ENCODE data around the gene SCUBE1. TPM values are rescaled to one million over a fixed set of nuclear protein-coding genes. Genes with fewer than 3 reads are reported as not detected.

Gene SCUBE1
- total RNA-seq, 4 donors from 2014 or later: 33.3 to 109 (median 66.3) TPM

DNA sequence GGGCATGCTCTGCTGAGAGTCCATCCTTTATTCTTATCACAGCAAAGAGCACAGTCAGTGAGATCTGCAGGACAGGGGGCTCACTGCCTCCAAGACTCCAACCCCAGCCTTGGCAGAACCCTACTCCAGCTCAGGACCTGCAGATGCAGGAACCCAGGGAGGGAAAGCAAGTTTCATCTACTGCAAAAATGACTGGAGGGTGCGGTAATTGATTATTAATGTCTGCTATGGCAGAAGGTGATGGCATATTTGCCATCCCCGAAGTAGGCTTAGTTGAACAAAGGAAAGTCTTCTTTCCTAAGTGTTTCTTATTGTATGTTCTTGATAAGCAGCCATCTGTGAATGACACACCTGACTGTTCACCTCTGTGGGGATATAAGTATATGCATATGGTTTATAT lies 9.2 kb downstream of the SCUBE1 start:
- intact Hi-C loops (cut with DNase I): no loop called here
- TF ChIP-seq, protein P1, sequence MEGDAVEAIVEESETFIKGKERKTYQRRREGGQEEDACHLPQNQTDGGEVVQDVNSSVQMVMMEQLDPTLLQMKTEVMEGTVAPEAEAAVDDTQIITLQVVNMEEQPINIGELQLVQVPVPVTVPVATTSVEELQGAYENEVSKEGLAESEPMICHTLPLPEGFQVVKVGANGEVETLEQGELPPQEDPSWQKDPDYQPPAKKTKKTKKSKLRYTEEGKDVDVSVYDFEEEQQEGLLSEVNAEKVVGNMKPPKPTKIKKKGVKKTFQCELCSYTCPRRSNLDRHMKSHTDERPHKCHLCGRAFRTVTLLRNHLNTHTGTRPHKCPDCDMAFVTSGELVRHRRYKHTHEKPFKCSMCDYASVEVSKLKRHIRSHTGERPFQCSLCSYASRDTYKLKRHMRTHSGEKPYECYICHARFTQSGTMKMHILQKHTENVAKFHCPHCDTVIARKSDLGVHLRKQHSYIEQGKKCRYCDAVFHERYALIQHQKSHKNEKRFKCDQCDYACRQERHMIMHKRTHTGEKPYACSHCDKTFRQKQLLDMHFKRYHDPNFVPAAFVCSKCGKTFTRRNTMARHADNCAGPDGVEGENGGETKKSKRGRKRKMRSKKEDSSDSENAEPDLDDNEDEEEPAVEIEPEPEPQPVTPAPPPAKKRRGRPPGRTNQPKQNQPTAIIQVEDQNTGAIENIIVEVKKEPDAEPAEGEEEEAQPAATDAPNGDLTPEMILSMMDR (IDR thresholded peaks at IDR 0.05): no peak
- TF ChIP-seq EP300 (IDR thresholded peaks at IDR 0.05): no peak
- Histone ChIP-seq H3K27ac (replicated peaks in 1 of 4) (no peak overlapping the region), H3K4me3 (no peak overlapping the region), H3K36me3 (peaks cover 0 to 8% (median 0%) of the 10 kb centered on the region in 4 donors), H3K27me3 (no peaks in the 10 kb centered on the region), H3K4me1 (peaks cover 0 to 87% (median 42%) of the 10 kb centered on the region in 4 donors), H3K9me3 (no peaks in the 10 kb centered on the region)
- WGBS: 96% methylated on average over 2 of the region's 2 CpGs
- no peak for DNase-seq (ENCODE audit: extremely low spot score)

DNA sequence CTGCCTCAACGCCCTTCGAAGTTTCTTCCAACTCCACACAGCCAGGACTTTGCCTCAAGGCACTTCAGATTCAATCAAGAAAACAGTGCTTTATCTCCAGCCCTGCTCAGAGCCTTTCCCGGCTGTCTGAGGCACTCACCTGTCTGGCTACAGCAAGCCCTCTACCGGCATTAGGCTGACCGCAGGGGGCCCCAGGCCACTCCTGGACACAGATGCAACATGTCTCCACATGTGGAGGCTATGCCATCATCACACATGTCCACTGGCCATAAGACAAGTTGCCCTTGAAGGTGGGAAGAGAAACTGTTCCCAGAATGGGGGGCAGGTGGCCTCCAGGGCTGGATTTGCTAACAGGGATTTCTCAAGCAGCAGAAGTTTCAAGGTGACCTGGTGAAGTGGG lies 10.0 kb downstream of the SCUBE1 start:
- intact Hi-C loops (cut with DNase I): no loop called here
- Histone ChIP-seq H3K4me3 (no peak overlapping the region), H3K9me3 (no peaks in the 10 kb centered on the region), H3K27me3 (no peaks in the 10 kb centered on the region), H3K27ac (replicated peaks in 1 of 4) (peak overlapping the region in 1 of 4 donors; percentile 27), H3K4me1 (peaks cover 0 to 83% (median 35%) of the 10 kb centered on the region in 4 donors), H3K36me3 (peaks cover 0 to 8% (median 0%) of the 10 kb centered on the region in 4 donors)
- WGBS: 85% methylated on average over 5 of the region's 5 CpGs
- TF ChIP-seq POLR2AphosphoS5 (IDR thresholded peaks at IDR 0.05) (no peak), POLR2A (IDR thresholded peaks at IDR 0.05; ENCODE audit: low read depth) (no peak), EP300 (IDR thresholded peaks at IDR 0.05) (no peak)
- TF ChIP-seq, protein P1 (IDR thresholded peaks at IDR 0.05): no peak
- no peak for DNase-seq (ENCODE audit: extremely low spot score)

DNA sequence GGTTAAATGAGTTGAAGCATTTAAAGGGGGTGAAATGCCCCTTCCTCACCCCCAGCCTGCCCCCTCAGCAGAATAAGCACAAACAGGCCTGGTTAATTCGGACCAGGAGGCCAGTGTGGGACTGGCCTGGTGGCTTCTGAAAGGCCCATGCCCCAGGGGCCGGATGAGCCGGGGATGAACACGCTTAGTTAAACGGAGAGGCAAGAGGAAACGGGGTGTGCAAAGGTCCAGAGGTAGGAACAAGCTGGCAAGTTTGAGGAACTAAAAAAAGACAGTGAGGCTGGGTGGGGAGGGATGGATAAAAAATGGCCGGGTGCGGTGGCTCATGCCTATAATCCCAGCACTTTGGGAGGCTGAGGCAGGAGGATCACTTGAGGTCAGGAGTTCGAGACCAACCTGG lies 11.5 kb downstream of the SCUBE1 start:
- Histone ChIP-seq H3K9me3 (no peaks in the 10 kb centered on the region), H3K27me3 (peaks cover 0 to 4% (median 0%) of the 10 kb centered on the region in 4 donors), H3K4me3 (no peak overlapping the region), H3K4me1 (peaks cover 0 to 69% (median 22%) of the 10 kb centered on the region in 4 donors), H3K36me3 (peaks cover 0 to 8% (median 0%) of the 10 kb centered on the region in 4 donors), H3K27ac (replicated peaks in 1 of 4) (peak overlapping the region in 3 of 4 donors; percentile 18 to 27 (median 27))
- DNase-seq (ENCODE audit: extremely low spot score): no peak
- TF ChIP-seq POLR2AphosphoS5 (IDR thresholded peaks at IDR 0.05) (no peak), POLR2A (IDR thresholded peaks at IDR 0.05; ENCODE audit: low read depth) (no peak), EP300 (IDR thresholded peaks at IDR 0.05) (no peak)
- TF ChIP-seq, protein P1 (IDR thresholded peaks at IDR 0.05): no peak
- intact Hi-C loops (cut with DNase I): no loop called here
- WGBS: 93% methylated on average over 9 of the region's 9 CpGs

DNA sequence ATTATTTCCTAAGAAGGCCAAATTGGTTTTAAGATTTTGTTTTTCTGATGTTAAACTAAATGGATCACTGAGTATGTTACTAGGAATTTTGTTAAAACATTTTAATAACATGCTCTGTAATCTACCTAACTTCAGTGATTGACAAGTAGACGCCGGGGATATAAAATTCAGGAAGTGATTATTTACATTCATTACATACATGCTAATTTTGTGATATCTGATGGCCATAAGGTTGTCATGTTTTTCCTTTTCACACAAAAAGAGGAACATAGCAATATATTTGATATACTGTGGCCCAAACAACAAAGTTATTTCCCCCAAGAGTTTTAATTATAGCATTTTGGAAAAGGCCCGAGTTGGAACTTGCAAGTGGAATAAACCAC lies 12.1 kb downstream of the SCUBE1 start:
- Histone ChIP-seq H3K27ac (replicated peaks in 1 of 4) (peak overlapping the region in 3 of 4 donors; percentile 18 to 27 (median 19)), H3K36me3 (peaks cover 0 to 3% (median 0%) of the 10 kb centered on the region in 4 donors), H3K27me3 (peaks cover 0 to 4% (median 0%) of the 10 kb centered on the region in 4 donors), H3K4me3 (no peak overlapping the region), H3K9me3 (no peaks in the 10 kb centered on the region), H3K4me1 (peaks cover 0 to 69% (median 19%) of the 10 kb centered on the region in 4 donors)
- TF ChIP-seq EP300 (IDR thresholded peaks at IDR 0.05) (no peak), POLR2A (IDR thresholded peaks at IDR 0.05; ENCODE audit: low read depth) (no peak), POLR2AphosphoS5 (IDR thresholded peaks at IDR 0.05) (no peak)
- TF ChIP-seq, protein P1 (IDR thresholded peaks at IDR 0.05): no peak
- intact Hi-C loops (cut with DNase I): no loop called here
- DNase-seq (ENCODE audit: extremely low spot score): no peak
- WGBS: 61% methylated on average over 3 of the region's 3 CpGs
